ENCODE results near the gene SUB1.

The SUB1 gene

DNA sequence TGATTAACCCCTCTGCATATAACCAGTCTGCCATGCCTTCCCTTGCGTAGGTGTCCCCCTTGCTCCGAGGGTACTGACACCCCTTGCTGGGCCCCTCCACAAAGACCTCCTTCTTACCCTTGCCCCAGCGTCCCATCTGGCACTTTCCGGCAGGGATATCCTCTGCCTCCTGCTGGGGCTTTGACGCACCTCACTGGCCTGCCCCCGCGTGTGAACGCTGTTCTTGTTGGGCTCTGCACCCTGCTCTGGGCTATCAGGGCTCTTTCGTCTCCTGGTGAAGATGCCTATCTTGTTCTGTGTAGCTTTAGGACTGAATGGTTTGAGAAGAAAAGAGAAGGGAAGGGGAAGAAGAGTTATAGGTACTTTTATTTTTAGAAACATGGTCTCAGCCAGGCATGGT is 53.0 kb downstream of the SUB1 start:
- in situ Hi-C loops (cut with HindIII; ENCODE audit: low pct_ligation_motif_present, low sequenced_read_pairs) = no loop called here
- TF ChIP-seq, protein P1, sequence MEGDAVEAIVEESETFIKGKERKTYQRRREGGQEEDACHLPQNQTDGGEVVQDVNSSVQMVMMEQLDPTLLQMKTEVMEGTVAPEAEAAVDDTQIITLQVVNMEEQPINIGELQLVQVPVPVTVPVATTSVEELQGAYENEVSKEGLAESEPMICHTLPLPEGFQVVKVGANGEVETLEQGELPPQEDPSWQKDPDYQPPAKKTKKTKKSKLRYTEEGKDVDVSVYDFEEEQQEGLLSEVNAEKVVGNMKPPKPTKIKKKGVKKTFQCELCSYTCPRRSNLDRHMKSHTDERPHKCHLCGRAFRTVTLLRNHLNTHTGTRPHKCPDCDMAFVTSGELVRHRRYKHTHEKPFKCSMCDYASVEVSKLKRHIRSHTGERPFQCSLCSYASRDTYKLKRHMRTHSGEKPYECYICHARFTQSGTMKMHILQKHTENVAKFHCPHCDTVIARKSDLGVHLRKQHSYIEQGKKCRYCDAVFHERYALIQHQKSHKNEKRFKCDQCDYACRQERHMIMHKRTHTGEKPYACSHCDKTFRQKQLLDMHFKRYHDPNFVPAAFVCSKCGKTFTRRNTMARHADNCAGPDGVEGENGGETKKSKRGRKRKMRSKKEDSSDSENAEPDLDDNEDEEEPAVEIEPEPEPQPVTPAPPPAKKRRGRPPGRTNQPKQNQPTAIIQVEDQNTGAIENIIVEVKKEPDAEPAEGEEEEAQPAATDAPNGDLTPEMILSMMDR (IDR thresholded peaks at IDR 0.05; ENCODE audit: low read depth, low read length, missing control alignments) = no peak
- H3K27ac ChIP-seq = no peak overlapping the region
- no peaks in the 10 kb centered on the region for H3K27me3 ChIP-seq (replicated peaks)
- no peak for DNase-seq
- no peaks in the 10 kb centered on the region for H3K36me3 ChIP-seq (replicated peaks)
- no peak overlapping the region for H3K4me3 ChIP-seq (ENCODE audit: low read depth, low read length)

DNA sequence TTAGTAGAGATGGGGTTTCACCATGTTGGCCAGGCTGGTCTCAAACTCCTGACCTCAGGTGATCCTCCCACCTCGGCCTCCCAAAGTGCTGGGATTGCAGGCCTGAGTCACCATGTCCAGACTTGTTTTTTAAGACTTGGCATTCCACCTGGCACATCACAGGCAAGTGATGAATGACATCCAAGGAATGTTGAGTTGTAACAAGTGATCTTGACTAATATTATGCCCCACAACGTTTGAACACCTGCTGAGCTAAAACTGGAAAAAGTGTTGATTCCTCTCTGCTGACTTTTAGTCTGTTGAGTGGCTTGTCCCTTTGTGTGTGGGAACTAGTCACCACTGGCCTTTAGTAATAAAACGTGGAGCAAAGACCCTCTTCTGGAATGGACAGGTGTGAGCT is 54.6 kb downstream of the SUB1 start:
- Histone ChIP-seq H3K36me3 (replicated peaks) (no peaks in the 10 kb centered on the region), H3K27me3 (replicated peaks) (no peaks in the 10 kb centered on the region), H3K4me3 (ENCODE audit: low read depth, low read length) (no peak overlapping the region), H3K27ac (no peak overlapping the region)
- DNase-seq = no peak
- TF ChIP-seq, protein P1 (IDR thresholded peaks at IDR 0.05; ENCODE audit: low read depth, low read length, missing control alignments) = no peak
- in situ Hi-C loops (cut with HindIII; ENCODE audit: low pct_ligation_motif_present, low sequenced_read_pairs) = no loop called here

DNA sequence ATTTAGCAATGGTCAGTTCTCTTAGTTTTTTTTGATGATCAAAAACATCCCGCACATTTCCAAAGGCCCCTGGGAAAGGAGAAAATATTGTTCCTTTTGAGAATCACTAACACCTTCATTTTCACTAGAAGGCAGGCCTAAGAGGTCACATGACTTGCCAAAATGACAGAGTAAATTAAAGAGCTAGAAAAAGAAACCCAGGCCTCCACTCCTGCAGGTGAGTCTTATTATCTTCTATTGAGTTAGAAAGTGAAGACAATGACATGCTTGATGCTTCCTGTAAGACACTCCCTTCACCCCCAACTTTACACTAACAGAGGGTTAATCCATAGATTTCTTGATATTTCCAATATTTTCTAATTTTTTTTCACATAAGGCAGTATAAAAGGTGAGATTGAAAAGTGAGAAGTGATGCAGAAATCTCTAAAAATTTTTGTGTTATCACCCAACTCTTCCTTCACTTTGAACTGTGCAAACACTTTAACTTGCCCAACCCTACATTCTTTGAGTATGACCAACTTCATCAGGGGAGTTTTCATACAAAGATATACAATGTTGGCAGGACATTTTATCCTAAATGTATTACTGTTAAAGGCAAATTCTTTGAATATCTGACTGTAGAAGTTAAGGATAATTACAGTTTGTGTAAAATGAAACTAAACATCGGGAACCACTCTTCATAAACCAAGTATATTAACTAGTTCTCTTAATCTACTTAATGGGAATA is 57.1 kb downstream of the SUB1 start:
- Histone ChIP-seq H3K36me3 (replicated peaks) (no peaks in the 10 kb centered on the region), H3K27ac (no peak overlapping the region), H3K27me3 (replicated peaks) (no peaks in the 10 kb centered on the region), H3K4me3 (ENCODE audit: low read depth, low read length) (no peak overlapping the region)
- peak; percentile 9 for DNase-seq
- in situ Hi-C loops (cut with HindIII; ENCODE audit: low pct_ligation_motif_present, low sequenced_read_pairs) = no loop called here
- TF ChIP-seq, protein P1 (IDR thresholded peaks at IDR 0.05; ENCODE audit: low read depth, low read length, missing control alignments) = no peak

DNA sequence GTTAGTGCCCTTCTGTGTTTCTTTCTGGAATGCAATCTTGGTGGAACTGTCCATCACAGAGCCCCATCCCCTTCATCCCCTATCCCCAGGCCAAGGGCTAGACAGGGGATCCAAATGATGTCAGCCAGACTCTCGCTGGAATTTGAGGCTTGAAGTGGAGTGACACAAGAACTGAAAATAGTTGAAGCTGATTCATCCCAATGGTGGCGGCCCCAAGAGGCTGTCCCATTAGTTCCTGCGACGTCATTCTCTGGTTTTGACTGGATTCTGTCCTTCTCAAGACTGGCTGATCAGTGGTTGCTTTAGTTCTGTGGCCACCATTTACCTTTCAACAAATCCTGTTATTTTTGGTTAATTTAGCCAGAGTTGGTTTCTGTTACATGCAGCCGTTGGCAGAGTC is 59.9 kb downstream of the SUB1 start:
- Histone ChIP-seq H3K36me3 (replicated peaks) (no peaks in the 10 kb centered on the region), H3K4me3 (ENCODE audit: low read depth, low read length) (no peak overlapping the region), H3K27me3 (replicated peaks) (no peaks in the 10 kb centered on the region), H3K27ac (no peak overlapping the region)
- in situ Hi-C loops (cut with HindIII; ENCODE audit: low pct_ligation_motif_present, low sequenced_read_pairs) = no loop called here
- TF ChIP-seq, protein P1 (IDR thresholded peaks at IDR 0.05; ENCODE audit: low read depth, low read length, missing control alignments) = no peak
- DNase-seq = peak; percentile 73

DNA sequence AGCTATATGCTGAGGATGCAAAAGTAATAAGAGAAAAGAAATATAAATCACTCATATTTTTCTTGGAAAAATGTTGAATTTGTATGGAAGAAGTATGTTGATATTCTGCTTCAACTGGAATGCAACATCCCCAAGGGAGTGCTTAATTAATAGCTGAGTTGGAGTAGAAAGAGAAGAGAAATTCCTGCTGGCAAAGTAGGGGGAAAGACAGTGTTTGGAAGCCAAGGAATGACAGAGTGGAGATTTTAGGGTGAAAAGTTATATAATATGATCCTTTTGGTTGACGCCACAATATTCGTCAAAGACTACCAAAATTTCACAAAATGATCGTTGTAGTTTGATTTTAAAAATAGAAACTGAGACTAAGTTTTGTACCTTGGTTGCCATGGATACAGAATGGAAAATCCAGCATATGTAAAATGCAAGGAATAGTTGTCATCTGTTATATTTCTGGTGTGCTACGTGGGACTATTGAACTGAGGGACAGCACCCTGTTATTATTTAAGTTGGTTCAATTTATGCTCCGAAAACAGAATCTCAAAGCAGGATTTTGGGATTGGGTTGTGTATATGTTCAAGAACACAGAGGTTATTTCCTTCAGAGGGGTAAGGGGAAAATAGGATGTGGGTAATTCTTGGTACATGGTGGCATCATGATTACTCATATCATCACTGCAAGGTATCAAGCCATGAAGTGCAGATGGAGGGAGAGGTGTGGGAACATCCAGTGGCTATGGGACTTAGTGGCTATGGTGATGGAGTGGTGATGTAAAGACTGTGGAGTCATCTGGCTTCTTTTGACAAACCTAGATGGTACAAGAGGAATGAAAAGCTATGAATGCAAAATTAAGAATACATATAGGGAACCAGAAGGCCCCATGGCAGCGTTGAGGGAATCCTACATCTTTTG is 61.0 kb downstream of the SUB1 start:
- no peaks in the 10 kb centered on the region for H3K27me3 ChIP-seq (replicated peaks)
- no peak for DNase-seq
- H3K27ac ChIP-seq = no peak overlapping the region
- TF ChIP-seq, protein P1 (IDR thresholded peaks at IDR 0.05; ENCODE audit: low read depth, low read length, missing control alignments) = no peak
- no peaks in the 10 kb centered on the region for H3K36me3 ChIP-seq (replicated peaks)
- H3K4me3 ChIP-seq (ENCODE audit: low read depth, low read length) = no peak overlapping the region
- in situ Hi-C loops (cut with HindIII; ENCODE audit: low pct_ligation_motif_present, low sequenced_read_pairs) = no loop called here

All from brain microvascular endothelial cell (primary cell).